ENCODE measurements around the gene VAV2.

GRCh38 chr9:133812941-133813748 is 179.0 kb downstream of the VAV2 start:
- TF ChIP-seq CTCF (IDR thresholded peaks at IDR 0.05; ENCODE audit: insufficient read depth, low read length, poor library complexity, severe bottlenecking) (no peak), EZH2phosphoT487 (conservative IDR thresholded peaks at IDR 0.05; ENCODE audit: low read length) (no peak)
